ENCODE measurements around the gene SARDH. TPM values are rescaled to one million over a fixed set of nuclear protein-coding genes. Genes with fewer than 3 reads are reported as not detected.

Gene SARDH
- total RNA-seq, 1 donor from 2014 or later, result 0.56 TPM

DNA sequence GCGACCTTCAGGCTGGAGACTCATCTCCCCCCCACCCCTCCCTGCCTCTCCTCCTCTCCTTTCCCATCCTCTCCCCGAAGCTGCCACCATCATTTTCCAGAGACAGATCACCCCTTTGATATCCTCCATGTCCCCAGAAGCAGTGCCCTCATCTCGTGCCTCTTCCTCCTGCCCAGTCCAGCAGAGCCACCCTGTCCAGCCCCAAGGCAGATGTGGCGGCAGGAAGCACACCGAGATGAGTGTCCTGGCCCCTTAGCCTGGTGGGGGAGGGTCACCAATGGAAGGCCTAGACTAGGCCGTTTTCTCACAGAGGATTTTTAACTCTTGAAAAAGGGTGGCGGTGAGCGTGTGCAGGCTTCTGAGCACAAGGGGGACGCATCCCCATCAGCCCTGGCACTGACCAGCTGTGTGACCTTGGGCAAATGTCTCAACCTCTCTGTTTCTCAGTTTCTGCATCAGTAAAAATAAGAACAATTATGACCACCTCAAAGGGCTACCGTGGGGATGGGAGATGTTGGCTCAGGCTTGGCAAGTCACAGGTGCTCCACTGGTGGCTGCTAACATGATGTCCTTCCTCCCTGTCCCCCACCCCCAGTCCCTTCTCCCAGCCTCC lies 48.9 kb downstream of the SARDH start:
- Mint-ChIP-seq H3K27ac (ENCODE audit: unreplicated experiment) (no peak overlapping the region), H3K27me3 (ENCODE audit: unreplicated experiment) (no peaks in the 10 kb centered on the region), H3K9me3 (ENCODE audit: unreplicated experiment) (no peaks in the 10 kb centered on the region), H3K4me3 (ENCODE audit: unreplicated experiment) (no peak overlapping the region), H3K4me1 (ENCODE audit: unreplicated experiment) (peaks cover 16% of the 10 kb centered on the region), H3K36me3 (ENCODE audit: unreplicated experiment) (no peaks in the 10 kb centered on the region)
- TF ChIP-seq, protein P1, sequence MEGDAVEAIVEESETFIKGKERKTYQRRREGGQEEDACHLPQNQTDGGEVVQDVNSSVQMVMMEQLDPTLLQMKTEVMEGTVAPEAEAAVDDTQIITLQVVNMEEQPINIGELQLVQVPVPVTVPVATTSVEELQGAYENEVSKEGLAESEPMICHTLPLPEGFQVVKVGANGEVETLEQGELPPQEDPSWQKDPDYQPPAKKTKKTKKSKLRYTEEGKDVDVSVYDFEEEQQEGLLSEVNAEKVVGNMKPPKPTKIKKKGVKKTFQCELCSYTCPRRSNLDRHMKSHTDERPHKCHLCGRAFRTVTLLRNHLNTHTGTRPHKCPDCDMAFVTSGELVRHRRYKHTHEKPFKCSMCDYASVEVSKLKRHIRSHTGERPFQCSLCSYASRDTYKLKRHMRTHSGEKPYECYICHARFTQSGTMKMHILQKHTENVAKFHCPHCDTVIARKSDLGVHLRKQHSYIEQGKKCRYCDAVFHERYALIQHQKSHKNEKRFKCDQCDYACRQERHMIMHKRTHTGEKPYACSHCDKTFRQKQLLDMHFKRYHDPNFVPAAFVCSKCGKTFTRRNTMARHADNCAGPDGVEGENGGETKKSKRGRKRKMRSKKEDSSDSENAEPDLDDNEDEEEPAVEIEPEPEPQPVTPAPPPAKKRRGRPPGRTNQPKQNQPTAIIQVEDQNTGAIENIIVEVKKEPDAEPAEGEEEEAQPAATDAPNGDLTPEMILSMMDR (IDR thresholded peaks at IDR 0.05), result no peak
- no peak for DNase-seq (ENCODE audit: extremely low spot score, unreplicated experiment)

DNA sequence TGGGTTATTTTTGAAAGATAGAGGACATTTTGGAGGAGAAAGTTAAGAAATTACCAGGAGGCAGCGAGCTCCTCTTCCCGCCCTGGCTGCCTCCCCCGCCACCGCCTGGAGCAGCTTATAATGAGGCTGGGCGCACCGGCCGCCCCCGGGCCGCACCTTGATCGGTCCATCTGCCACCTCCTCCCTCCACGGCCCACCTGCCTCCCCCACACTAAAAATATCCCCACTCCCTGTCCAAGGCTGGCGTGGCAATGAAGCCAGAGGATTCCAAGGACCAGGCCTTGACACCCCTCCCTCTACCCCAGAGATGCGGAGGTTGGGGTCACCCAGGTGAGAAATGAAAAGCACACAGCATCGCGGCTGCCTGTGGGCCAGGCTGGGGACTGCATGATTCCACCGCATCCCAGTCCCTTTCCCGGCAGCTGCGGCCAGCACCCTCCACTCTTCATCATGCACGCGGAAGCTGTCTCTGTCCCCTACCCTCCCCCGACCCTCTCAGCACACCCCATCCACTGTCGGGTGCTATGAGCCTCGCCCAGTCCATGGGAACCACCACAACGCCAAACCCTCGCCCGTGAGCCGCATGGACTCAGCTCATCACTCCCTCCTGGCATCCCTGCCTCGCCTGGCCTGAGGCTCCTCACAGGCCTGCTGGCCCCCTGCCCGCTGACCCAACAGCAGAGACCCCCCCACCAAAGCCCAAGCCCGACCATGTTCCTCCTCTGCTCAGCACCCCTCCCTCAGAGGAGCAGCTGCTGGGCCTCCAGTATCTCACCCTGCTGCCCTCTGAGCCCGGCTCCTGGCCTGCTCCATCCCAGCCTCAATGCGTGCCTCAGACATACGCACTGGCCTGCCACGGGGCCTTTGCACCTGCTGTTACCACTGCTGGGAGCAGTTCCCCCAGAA lies 50.0 kb downstream of the SARDH start:
- DNase-seq (ENCODE audit: extremely low spot score, unreplicated experiment), result no peak
- Mint-ChIP-seq H3K36me3 (ENCODE audit: unreplicated experiment) (no peaks in the 10 kb centered on the region), H3K27ac (ENCODE audit: unreplicated experiment) (no peak overlapping the region), H3K4me1 (ENCODE audit: unreplicated experiment) (peaks cover 16% of the 10 kb centered on the region), H3K9me3 (ENCODE audit: unreplicated experiment) (no peaks in the 10 kb centered on the region), H3K4me3 (ENCODE audit: unreplicated experiment) (no peak overlapping the region), H3K27me3 (ENCODE audit: unreplicated experiment) (no peaks in the 10 kb centered on the region)
- TF ChIP-seq, protein P1 (IDR thresholded peaks at IDR 0.05), result no peak

DNA sequence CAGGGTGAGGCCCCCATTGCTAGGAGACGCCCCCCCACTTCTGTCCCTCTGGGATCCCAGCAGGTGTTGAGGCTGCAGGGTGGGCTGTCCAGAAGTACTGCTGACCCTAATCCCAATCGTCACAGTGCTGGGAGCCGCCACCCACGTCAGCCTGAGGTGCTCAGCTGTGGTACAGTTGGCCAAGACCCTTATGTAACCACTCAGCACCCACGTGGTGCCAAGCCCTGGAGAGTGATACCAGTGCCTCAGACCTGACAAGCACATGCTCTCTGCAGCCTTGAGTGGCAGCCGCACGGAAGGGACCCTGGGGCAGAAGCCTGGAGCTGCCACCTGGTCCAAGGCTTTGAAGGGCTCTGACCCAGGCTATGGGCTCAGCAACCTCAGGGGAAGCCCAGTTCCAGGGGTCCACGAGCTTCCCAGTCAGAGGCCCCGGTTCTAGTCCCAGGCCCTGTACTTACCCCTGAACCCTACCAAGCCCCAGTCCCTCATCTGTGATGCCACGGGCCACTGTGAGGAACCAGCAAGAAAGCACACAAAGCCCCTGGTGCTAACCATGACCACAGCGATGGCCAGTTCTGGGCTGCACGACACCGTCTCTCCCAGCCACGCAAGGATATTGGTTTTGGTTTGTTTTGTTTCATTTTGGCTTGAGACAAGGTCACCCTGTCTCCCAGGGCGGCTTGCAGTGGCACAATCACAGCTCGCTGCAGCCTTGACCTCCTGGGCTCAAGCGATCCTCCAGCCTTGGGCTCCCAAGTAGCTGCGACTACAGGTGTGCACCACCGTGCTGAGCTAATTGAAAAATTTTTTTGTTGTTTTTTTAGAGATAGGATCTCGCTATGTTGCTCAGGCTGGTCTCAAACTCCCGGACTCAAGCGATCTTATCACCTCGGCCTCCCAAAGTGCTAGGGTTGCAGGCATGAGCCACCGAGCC lies 51.2 kb downstream of the SARDH start:
- no peaks in the 10 kb centered on the region for H3K36me3 Mint-ChIP-seq (ENCODE audit: unreplicated experiment)
- no peak overlapping the region for H3K27ac Mint-ChIP-seq (ENCODE audit: unreplicated experiment)
- no peaks in the 10 kb centered on the region for H3K9me3 Mint-ChIP-seq (ENCODE audit: unreplicated experiment)
- TF ChIP-seq, protein P1 (IDR thresholded peaks at IDR 0.05), result no peak
- DNase-seq (ENCODE audit: extremely low spot score, unreplicated experiment), result no peak
- no peak overlapping the region for H3K4me3 Mint-ChIP-seq (ENCODE audit: unreplicated experiment)
- no peaks in the 10 kb centered on the region for H3K27me3 Mint-ChIP-seq (ENCODE audit: unreplicated experiment)
- H3K4me1 Mint-ChIP-seq (ENCODE audit: unreplicated experiment), result peaks cover 7% of the 10 kb centered on the region

DNA sequence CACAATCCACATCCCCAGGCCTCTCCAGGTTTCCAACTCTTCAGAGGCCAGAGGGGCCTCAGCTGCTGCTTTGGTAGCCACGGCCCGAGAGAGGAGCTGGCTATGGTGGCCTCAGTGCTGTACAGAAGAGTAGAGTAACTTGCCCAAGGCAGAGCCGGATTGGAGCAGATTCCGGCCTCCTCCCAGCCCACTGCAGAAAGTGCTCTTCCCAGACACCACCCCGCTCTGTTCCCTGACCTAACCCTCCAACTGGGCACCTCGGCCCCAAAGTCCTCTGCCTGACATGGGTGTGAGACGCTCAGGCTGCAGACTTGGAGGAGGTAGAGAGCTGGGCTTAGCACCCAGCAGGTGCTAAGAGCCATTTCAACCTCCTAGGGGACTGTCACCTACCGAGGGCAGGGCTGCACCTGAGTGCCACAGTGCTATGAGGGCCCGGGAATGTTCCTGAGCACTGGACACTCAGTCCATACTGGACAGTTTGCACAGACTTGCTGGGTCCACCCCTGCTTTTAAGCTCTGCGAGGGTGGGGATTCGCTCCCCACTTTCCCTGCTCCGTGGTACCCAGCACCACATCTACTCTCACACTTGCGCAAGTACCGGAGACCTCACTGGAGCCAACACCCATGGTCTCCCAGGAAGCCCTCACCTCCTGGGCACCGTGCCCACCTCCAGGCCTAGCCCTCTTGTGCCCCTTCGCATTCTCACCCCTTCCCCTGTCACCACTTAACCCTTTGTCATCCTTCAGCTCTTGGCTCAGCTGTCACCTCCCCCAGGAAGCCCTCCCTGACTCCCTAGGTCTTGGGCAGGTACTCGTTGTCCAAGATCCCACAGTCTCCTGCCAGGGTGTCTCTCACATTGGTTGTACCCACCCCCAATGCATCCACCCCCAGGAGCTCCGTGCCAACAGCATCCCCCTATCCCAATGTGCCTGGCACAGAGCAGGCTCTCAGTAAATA lies 52.2 kb downstream of the SARDH start:
- TF ChIP-seq, protein P1 (IDR thresholded peaks at IDR 0.05), result no peak
- Mint-ChIP-seq H3K9me3 (ENCODE audit: unreplicated experiment) (no peaks in the 10 kb centered on the region), H3K27ac (ENCODE audit: unreplicated experiment) (no peak overlapping the region), H3K27me3 (ENCODE audit: unreplicated experiment) (no peaks in the 10 kb centered on the region), H3K36me3 (ENCODE audit: unreplicated experiment) (no peaks in the 10 kb centered on the region), H3K4me1 (ENCODE audit: unreplicated experiment) (no peaks in the 10 kb centered on the region), H3K4me3 (ENCODE audit: unreplicated experiment) (no peak overlapping the region)
- DNase-seq (ENCODE audit: extremely low spot score, unreplicated experiment), result no peak
